Fibroblast of mammary gland (primary cell): ENCODE measurements around the gene AMPH.
A peak's percentile ranks its signal among the peaks of the same experiment; 100 is the strongest.

ENCODE experiments used
- DNase-seq: peaks from one replicate; pipeline ENCODE4 v3.0.0-alpha.2; 2010; ENCODE audit warnings: low read depth
- H3K4me3 ChIP-seq: 2 replicates; pipeline ENCODE4 v1.5.1; 2011; ENCODE audit warnings: low read depth, mild to moderate bottlenecking, low read length, moderate library complexity; ENCODE audit not compliant: control insufficient read depth
- TF ChIP-seq, protein P1 (sequence below): conservative IDR thresholded peaks from 2 replicates; pipeline ENCODE4 v1.5.1; 2011; ENCODE audit warnings: low read depth, low read length, inconsistent platforms; ENCODE audit not compliant: control insufficient read depth, insufficient read depth

The AMPH gene

DNA sequence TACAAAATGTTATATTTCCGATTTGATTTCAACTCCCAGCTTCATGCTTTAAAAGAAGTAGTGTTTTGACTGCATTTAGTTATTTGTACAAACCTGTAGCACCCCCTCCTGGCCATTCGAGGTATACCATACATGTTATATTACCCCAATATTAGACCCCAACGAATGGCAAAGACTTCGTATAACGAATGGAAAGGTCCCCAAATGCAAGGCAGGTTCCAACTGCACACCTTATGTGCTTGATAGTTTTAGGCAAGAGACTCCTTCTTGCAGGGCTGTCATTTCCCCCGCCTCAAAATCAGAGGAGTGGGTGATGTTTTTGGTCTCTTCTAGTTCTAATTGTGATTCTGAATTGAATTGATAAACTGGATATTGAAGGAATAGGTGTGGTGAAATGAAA, 256.7 kb downstream of the AMPH start:
- TF ChIP-seq, protein P1, sequence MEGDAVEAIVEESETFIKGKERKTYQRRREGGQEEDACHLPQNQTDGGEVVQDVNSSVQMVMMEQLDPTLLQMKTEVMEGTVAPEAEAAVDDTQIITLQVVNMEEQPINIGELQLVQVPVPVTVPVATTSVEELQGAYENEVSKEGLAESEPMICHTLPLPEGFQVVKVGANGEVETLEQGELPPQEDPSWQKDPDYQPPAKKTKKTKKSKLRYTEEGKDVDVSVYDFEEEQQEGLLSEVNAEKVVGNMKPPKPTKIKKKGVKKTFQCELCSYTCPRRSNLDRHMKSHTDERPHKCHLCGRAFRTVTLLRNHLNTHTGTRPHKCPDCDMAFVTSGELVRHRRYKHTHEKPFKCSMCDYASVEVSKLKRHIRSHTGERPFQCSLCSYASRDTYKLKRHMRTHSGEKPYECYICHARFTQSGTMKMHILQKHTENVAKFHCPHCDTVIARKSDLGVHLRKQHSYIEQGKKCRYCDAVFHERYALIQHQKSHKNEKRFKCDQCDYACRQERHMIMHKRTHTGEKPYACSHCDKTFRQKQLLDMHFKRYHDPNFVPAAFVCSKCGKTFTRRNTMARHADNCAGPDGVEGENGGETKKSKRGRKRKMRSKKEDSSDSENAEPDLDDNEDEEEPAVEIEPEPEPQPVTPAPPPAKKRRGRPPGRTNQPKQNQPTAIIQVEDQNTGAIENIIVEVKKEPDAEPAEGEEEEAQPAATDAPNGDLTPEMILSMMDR: peak; percentile 57
- no peak overlapping the region for H3K4me3 ChIP-seq
- DNase-seq: peak; percentile 52

DNA sequence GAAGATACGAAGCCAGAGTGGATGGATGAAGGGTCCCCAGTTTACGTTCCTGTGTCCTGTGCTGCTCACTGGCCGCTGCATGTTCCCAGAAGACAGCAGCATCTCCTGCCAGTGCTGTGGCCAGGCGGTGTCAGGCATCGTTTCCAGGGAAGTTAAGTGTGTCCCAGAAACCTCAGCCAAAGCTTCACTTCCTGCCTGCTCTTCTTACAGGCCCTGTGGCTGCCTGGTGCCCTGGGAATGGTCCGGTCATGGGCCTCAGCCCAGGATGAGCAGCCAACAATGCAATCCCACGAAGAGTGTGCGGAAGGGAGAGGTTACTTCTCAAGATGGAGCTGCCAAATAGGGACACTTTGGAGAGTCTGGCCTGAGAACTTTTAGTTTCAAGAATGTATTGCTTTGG, 258.0 kb downstream of the AMPH start:
- TF ChIP-seq, protein P1: no peak
- H3K4me3 ChIP-seq: no peak overlapping the region
- DNase-seq: no peak

DNA sequence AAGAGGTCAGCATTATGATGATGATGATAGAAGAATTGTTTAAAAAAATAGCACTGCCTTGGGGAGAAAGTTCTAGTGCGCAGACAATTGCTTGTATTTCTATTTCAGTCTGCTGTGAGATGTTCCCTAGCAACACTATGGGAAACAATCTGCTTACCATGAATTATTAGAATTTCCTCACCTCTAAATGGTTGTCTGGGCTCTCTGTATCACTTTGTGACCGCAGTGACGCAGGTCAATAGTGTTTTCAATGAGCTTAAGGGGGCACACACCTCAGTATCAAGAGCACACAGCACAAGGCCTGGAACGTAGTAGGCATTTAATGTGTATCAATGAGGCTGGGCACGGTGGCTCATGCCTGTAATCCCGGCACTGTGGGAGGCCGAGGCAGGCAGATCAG, 258.9 kb downstream of the AMPH start:
- no peak overlapping the region for H3K4me3 ChIP-seq
- TF ChIP-seq, protein P1: no peak
- DNase-seq: no peak

DNA sequence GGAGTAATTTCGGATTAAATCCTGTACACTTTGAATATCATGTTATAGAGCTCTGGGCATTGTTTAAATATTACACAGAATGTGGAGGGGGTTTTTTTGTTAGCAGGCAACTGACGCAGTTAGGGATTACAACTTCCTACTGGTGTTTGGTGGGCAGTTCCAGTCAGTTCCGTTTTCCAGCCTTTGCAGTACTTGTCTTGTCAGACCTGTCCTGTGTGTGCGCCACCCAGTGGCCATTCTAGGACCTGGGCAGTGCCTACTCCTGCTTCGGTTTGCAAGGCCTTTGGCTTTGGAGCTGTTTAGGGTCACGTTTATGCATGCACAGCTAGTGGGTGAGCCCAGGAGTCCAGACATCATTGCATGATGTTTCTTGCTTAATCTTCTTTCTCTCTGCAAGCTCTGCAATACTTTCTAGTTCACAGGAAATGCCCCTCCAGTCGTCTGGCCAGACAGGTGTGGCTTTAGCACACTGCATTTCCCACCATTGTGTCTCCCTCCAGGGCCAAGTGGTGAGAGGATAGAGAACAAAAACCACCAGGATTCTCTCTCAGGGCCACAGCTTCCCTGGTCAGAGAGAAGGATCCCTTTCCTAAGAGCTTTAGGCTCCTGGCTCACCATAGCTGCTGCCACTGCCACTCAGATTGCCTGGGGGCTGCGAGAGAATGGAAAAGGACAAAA, 261.2 kb downstream of the AMPH start:
- H3K4me3 ChIP-seq: no peak overlapping the region
- TF ChIP-seq, protein P1: peak; percentile 98
- DNase-seq: peak; percentile 86

DNA sequence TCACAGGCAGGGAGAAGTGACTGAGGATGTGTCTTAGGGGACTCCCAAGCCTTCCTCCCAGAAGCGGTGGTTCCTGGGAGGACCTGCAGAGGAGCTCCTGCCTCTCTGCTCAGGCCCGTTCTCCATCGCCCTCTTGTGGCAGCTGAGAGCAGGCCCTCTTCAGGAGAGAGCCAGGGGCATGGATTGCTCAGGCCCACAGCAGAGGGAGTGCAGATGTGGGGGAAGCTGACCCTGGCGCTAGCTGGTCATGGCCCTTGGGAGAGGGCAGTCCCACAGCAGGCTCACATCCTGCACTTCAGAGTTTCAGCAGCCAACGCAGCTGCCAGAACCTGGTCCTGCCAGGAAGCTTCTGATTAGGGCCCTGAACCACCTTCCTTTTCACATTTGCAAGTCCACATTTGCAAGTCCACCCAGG, 263.0 kb downstream of the AMPH start:
- TF ChIP-seq, protein P1: peak; percentile 85
- DNase-seq: peak; percentile 85
- H3K4me3 ChIP-seq: no peak overlapping the region

DNA sequence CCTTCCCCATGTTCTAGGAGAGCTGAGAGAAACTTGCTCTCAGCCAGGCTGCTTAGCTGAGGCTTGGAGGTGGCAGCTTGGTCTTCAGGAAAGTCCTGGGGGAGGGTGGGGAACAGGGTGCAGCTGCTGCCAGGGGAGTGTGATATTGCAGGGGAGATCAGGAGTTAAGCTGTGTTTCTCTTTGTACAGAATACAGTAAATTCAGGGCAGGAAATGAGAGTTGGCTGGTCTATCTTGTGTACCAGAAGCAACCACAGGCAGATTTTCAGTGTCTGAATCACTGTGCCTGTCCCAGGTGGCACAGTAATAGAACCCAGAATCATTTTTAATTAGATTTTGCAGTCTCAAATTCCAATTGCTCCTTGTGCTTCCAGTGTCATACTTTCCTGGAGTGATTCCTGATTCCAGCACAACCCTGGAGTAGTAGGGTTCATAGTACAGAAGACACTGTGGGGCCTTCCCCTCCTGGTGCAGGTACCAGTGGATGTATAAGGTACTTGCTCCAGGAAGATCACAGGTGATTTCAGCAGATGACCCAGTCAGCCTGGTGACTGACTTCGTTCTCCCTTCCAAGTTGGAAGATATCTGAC, 263.8 kb downstream of the AMPH start:
- DNase-seq: peak; percentile 21
- H3K4me3 ChIP-seq: no peak overlapping the region
- TF ChIP-seq, protein P1: no peak
